Gastrocnemius medialis (tissue), 4 donors: ENCODE data around the gene LONRF2. TPM values are rescaled to one million over a fixed set of nuclear protein-coding genes. Genes with fewer than 3 reads are reported as not detected.

Experiments
- ATAC-seq, 2 donors: fragments of 150-250 bp; one replicate each; pipeline ENCODE4 v1.9.1; 2016
- DNase-seq, 2 donors: peaks; one replicate each; pipeline ENCODE4 v3.0.0-alpha.2; 2019
- H3K27ac ChIP-seq, 4 donors: fragments of 200-600 bp; sonication (generic); 1 replicate in 1 of 4; 2 replicates in 3 of 4; pipeline ENCODE4 v1.5.1; 2016 to 2018; ENCODE audit warnings: mild to moderate bottlenecking in 2 of 4, moderate library complexity in 1 of 4
- H3K27me3 ChIP-seq, 3 donors: fragments of 200-600 bp; sonication (generic) in 2 of 3; 1 replicate in 1 of 3; 2 replicates in 2 of 3; pipeline versions ENCODE4 v1.5.1 to v1.6.0; 2016 to 2019; ENCODE audit warnings: mild to moderate bottlenecking in 1 of 3, moderate library complexity in 1 of 3
- H3K36me3 ChIP-seq, 2 donors: fragments of 200-600 bp; sonication (generic) in 1 of 2; one replicate each; pipeline ENCODE4 v1.5.1; 2017 to 2018
- H3K4me1 ChIP-seq, 2 donors: fragments of 200-600 bp; sonication (generic) in 1 of 2; one replicate each; pipeline ENCODE4 v1.5.1; 2016 to 2017; ENCODE audit warnings: mild to moderate bottlenecking in 2 of 2
- H3K4me3 ChIP-seq, 4 donors: fragments of 200-600 bp; sonication (generic) in 3 of 4; 1 replicate in 1 of 4; 2 replicates in 3 of 4; pipeline ENCODE4 v1.5.1; 2016 to 2019; ENCODE audit warnings: mild to moderate bottlenecking in 2 of 4
- H3K9me3 ChIP-seq, 3 donors: fragments of 200-600 bp; sonication (generic) in 2 of 3; 1 replicate in 1 of 3; 2 replicates in 2 of 3; pipeline ENCODE4 v1.5.1; 2016 to 2019
- POLR2A ChIP-seq, 2 donors: fragments of 450-650 bp; IDR thresholded peaks; one replicate each; pipeline ENCODE4 v1.6.1; 2017; ENCODE audit warnings: antibody characterized with exemption in 2 of 2, mild to moderate bottlenecking in 2 of 2, moderate library complexity in 2 of 2
- in situ Hi-C, 4 donors: fragments of 200-750 bp; cut with MboI; loops; one replicate each; pipeline versions ENCODE4 v1.15.0 to v1.8.0; 2017; ENCODE audit warnings: low sequenced_read_pairs in 4 of 4
- intact Hi-C: fragments of 100-400 bp; cut with DNase I; formaldehyde crosslinking; loops from one replicate; pipeline ENCODE4 v1.15.1; 2023; ENCODE audit warnings: low total_unique reads
- total RNA-seq, 4 donors: library from RNA; depleted of rRNA; stranded (reverse); fragments of >200 nt; gene quantifications; one replicate each; pipeline versions ENCODE4 v1.1.0 to v1.2.3, GENCODE V29; 2016
- TF ChIP-seq, protein P1 (sequence below), 5 experiments: fragments of 450-650 bp in 3 of 5; fragments of 200-600 bp in 2 of 5; sonication (generic) in 2 of 5; IDR thresholded peaks in 4 of 5; conservative IDR thresholded peaks in 1 of 5; 1 replicate in 4 of 5; 2 replicates in 1 of 5; pipeline ENCODE4 v1.5.1; 2016 to 2019; ENCODE audit warnings: antibody characterized with exemption in 5 of 5, mild to moderate bottlenecking in 3 of 5, moderate library complexity in 3 of 5

The LONRF2 gene
- total RNA-seq, 4 donors from 2014 or later: 5.0 to 8.8 (median 7.6) TPM

DNA sequence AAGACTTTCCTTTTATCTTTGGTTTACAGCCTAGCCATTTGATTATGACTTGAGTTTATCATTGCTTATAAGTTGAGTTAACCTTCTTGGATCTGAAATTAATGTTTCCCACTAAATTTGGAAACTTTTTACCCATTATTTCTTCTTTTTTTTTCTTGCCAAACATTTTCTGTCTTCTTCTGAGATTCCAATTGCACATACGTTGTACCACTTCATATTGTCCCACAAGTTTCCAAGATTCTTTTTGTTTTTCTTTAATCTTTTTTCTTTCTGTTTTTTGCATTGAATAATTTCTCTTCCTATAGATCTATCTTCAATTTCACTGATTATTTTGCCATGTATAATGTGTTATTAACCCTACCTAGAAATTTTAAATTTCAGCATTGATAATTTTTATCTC, 18.6 kb downstream of the LONRF2 start:
- no peak for DNase-seq
- Histone ChIP-seq H3K27ac (no peak overlapping the region), H3K9me3 (no peaks in the 10 kb centered on the region), H3K4me1 (no peaks in the 10 kb centered on the region), H3K27me3 (no peaks in the 10 kb centered on the region), H3K36me3 (peaks cover 2 to 7% of the 10 kb centered on the region in 2 donors), H3K4me3 (no peak overlapping the region)
- no peak for ATAC-seq
- in situ Hi-C loops: no loop called here
- TF ChIP-seq POLR2A (IDR thresholded peaks at IDR 0.05): no peak
- TF ChIP-seq, protein P1, sequence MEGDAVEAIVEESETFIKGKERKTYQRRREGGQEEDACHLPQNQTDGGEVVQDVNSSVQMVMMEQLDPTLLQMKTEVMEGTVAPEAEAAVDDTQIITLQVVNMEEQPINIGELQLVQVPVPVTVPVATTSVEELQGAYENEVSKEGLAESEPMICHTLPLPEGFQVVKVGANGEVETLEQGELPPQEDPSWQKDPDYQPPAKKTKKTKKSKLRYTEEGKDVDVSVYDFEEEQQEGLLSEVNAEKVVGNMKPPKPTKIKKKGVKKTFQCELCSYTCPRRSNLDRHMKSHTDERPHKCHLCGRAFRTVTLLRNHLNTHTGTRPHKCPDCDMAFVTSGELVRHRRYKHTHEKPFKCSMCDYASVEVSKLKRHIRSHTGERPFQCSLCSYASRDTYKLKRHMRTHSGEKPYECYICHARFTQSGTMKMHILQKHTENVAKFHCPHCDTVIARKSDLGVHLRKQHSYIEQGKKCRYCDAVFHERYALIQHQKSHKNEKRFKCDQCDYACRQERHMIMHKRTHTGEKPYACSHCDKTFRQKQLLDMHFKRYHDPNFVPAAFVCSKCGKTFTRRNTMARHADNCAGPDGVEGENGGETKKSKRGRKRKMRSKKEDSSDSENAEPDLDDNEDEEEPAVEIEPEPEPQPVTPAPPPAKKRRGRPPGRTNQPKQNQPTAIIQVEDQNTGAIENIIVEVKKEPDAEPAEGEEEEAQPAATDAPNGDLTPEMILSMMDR (IDR thresholded peaks at IDR 0.05 in 4 of 5, conservative IDR thresholded peaks at IDR 0.05 in 1 of 5): no peak
- intact Hi-C loops: no loop called here

DNA sequence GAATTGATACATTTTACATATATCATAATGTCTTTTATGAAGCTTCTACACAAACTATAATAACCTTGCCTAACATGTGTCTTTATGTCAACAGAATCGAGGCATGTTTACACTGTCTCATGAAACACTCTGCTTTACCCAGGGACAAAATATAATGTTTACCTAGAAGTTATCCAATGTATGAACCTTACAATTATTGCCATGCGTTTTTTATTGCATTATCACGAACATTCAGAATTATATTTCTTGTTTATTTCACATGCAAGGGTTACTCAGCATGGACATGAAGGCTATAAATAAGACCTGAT, 19.8 kb downstream of the LONRF2 start:
- no peaks in the 10 kb centered on the region for H3K9me3 ChIP-seq
- H3K4me3 ChIP-seq: no peak overlapping the region
- intact Hi-C loops: no loop called here
- peaks cover 3 to 19% of the 10 kb centered on the region in 2 donors for H3K36me3 ChIP-seq
- no peak overlapping the region for H3K27ac ChIP-seq
- in situ Hi-C loops: no loop called here
- no peak for TF ChIP-seq POLR2A (IDR thresholded peaks at IDR 0.05)
- TF ChIP-seq, protein P1 (IDR thresholded peaks at IDR 0.05 in 4 of 5, conservative IDR thresholded peaks at IDR 0.05 in 1 of 5): no peak
- no peaks in the 10 kb centered on the region for H3K27me3 ChIP-seq
- no peaks in the 10 kb centered on the region for H3K4me1 ChIP-seq
- ATAC-seq: no peak
- DNase-seq: no peak

DNA sequence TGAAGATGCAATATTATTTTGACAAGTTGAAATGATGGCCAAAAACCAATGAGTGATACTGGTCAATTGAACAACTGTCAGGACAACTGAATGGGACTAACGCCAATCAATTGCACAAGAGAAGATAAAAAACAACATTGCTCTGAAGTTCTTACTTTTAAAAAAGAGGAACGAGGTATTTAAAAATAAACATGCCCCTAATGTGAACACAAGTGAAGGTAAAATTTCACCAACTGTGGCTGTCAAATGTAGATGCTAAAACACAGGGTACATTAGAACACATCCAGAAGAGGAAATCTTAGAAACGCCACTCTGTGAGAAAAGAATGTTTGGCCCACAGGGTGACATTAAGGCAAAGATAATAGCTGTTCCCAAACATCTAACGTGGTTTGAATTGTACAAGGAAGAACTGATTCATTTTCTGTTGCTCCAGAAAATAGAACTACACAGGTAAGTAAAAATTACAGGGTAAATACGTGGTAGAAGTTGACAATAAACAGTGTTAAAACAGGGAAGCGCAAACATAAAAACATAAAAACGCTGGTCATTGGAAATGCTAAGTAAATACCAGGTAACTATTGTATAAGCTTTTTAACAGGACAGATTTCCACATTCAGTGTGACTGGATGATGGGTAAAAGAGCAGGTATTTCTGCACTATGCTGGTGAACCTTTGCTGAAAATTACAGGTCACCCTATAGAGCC, 20.3 kb downstream of the LONRF2 start:
- H3K27ac ChIP-seq: no peak overlapping the region
- intact Hi-C loops: no loop called here
- in situ Hi-C loops: no loop called here
- ATAC-seq (no peak), DNase-seq (no peak)
- no peaks in the 10 kb centered on the region for H3K27me3 ChIP-seq
- TF ChIP-seq POLR2A (IDR thresholded peaks at IDR 0.05): no peak
- TF ChIP-seq, protein P1 (IDR thresholded peaks at IDR 0.05 in 4 of 5, conservative IDR thresholded peaks at IDR 0.05 in 1 of 5): no peak
- no peaks in the 10 kb centered on the region for H3K9me3 ChIP-seq
- H3K4me1 ChIP-seq: no peaks in the 10 kb centered on the region
- peaks cover 3 to 21% of the 10 kb centered on the region in 2 donors for H3K36me3 ChIP-seq
- H3K4me3 ChIP-seq: no peak overlapping the region

DNA sequence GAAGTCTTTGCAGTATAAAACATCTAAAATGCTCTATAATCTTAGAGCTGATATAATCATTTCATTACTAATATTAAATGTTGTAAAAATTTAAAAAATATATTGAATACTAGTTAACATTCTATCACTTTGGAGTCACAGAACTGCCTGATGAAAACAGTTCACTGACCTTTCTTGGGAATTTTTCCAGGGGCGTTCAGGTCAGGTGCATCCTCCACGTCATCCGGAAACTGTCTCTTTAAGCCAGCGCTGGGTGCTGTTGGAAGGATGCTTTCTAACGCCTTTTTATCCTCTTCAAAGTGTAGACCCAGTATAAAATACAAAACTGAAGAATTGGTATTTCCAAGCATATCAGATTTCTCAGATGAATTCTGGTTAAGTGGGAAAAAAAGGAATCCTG, 22.8 kb downstream of the LONRF2 start:
- DNase-seq (no peak), ATAC-seq (no peak)
- no peak overlapping the region for H3K27ac ChIP-seq
- H3K36me3 ChIP-seq: peaks cover 3 to 21% of the 10 kb centered on the region in 2 donors
- H3K27me3 ChIP-seq: no peaks in the 10 kb centered on the region
- TF ChIP-seq, protein P1 (IDR thresholded peaks at IDR 0.05 in 4 of 5, conservative IDR thresholded peaks at IDR 0.05 in 1 of 5): no peak
- TF ChIP-seq POLR2A (IDR thresholded peaks at IDR 0.05): no peak
- H3K4me1 ChIP-seq: no peaks in the 10 kb centered on the region
- H3K4me3 ChIP-seq: no peak overlapping the region
- no peaks in the 10 kb centered on the region for H3K9me3 ChIP-seq
- in situ Hi-C loops: no loop called here
- intact Hi-C loops: no loop called here

DNA sequence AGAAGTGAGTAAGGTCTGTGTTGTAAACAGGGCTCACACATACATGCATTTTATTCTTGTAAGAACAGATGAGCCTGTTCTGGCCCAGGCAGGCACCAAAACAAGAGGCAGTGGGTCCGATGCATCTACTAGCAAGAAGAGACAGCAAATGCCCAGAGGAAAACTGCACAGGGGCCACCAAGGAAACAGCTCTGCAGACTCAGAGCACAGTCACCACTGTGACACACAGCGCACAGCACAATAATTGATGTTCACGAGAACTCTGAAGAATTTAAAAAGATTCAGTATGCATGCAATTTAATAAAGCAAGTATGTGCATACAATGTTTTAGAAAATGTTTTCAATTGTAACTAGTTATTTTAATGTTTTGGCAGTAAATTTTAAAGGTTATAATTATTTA, 24.8 kb downstream of the LONRF2 start:
- ATAC-seq: no peak
- intact Hi-C loops (no loop called here), in situ Hi-C loops (no loop called here)
- Histone ChIP-seq H3K9me3 (no peaks in the 10 kb centered on the region), H3K36me3 (peaks cover 3 to 30% of the 10 kb centered on the region in 2 donors), H3K4me1 (no peaks in the 10 kb centered on the region), H3K27ac (no peak overlapping the region), H3K4me3 (no peak overlapping the region), H3K27me3 (no peaks in the 10 kb centered on the region)
- TF ChIP-seq, protein P1 (IDR thresholded peaks at IDR 0.05 in 4 of 5, conservative IDR thresholded peaks at IDR 0.05 in 1 of 5): no peak
- TF ChIP-seq POLR2A (IDR thresholded peaks at IDR 0.05): no peak
- no peak for DNase-seq
